OCI-LY3 (cell line): ENCODE data around the gene ANKRD44.

Experiments
- H2AFZ ChIP-seq: fragments of 200-600, 300-600 bp; shearing (Covaris generic); 2 replicates; pipeline ENCODE4 v1.6.0; 2014; ENCODE audit warnings: antibody characterized with exemption, low read depth, low read length
- H3K27ac ChIP-seq: fragments of 200-600, 300-600 bp; sonication (generic); 2 replicates; pipeline ENCODE4 v1.5.1; 2014; ENCODE audit warnings: mild to moderate bottlenecking, low read length, moderate library complexity, mixed read lengths
- H3K27me3 ChIP-seq: fragments of 200-600, 300-600 bp; sonication (generic); 2 replicates; pipeline ENCODE4 v1.6.1; 2014; ENCODE audit warnings: low read depth, low read length, mixed read lengths
- H3K36me3 ChIP-seq: fragments of 200-600, 300-600 bp; sonication (generic); replicated peaks from 2 replicates; pipeline ENCODE3; 2014; ENCODE audit warnings: low read depth, low read length, mixed read lengths
- H3K4me1 ChIP-seq: fragments of 300-600, 200-600 bp; sonication (generic); 2 replicates; pipeline ENCODE4 v1.6.1; 2014; ENCODE audit warnings: low read length, mixed read lengths
- H3K4me2 ChIP-seq: fragments of 200-600, 300-600 bp; sonication (generic); 2 replicates; pipeline ENCODE4 v1.6.1; 2014; ENCODE audit warnings: low read length, mixed read lengths
- H3K4me3 ChIP-seq: fragments of 300-600, 200-600 bp; sonication (generic); 2 replicates; pipeline ENCODE4 v1.5.1; 2014; ENCODE audit warnings: antibody characterized with exemption, mild to moderate bottlenecking, low read length, moderate library complexity
- H3K79me2 ChIP-seq: fragments of 300-600, 200-600 bp; shearing (Covaris generic); 2 replicates; pipeline ENCODE4 v1.6.1; 2014; ENCODE audit warnings: mild to moderate bottlenecking, low read length, mixed read lengths
- H3K9ac ChIP-seq: fragments of 300-600, 200-600 bp; shearing (Covaris generic); 2 replicates; pipeline ENCODE4 v1.6.0; 2014; ENCODE audit warnings: mild to moderate bottlenecking, low read length, moderate library complexity
- H3K9me3 ChIP-seq: fragments of 200-600, 300-600 bp; shearing (Covaris generic); 2 replicates; pipeline ENCODE4 v1.6.1; 2014; ENCODE audit warnings: low read length, mixed read lengths; ENCODE audit not compliant: insufficient read depth
- H4K20me1 ChIP-seq: fragments of 200-600, 300-600 bp; sonication (generic); 2 replicates; pipeline ENCODE4 v1.6.1; 2016; ENCODE audit warnings: low read length, mixed read lengths; ENCODE audit not compliant: insufficient read depth
- EZH2phosphoT487 ChIP-seq: fragments of 200-600 bp; shearing (Covaris generic); IDR thresholded peaks from 2 replicates; pipeline ENCODE4 v1.6.1; 2018; ENCODE audit warnings: antibody characterized with exemption, mixed run types, low read depth
- TF ChIP-seq, protein P1 (sequence below): fragments of 200-600, 300-600 bp; sonication (generic); IDR thresholded peaks from 2 replicates; pipeline ENCODE4 v1.5.1; 2014; ENCODE audit warnings: antibody characterized with exemption, low read length, low read depth

ANKRD44 gene

DNA sequence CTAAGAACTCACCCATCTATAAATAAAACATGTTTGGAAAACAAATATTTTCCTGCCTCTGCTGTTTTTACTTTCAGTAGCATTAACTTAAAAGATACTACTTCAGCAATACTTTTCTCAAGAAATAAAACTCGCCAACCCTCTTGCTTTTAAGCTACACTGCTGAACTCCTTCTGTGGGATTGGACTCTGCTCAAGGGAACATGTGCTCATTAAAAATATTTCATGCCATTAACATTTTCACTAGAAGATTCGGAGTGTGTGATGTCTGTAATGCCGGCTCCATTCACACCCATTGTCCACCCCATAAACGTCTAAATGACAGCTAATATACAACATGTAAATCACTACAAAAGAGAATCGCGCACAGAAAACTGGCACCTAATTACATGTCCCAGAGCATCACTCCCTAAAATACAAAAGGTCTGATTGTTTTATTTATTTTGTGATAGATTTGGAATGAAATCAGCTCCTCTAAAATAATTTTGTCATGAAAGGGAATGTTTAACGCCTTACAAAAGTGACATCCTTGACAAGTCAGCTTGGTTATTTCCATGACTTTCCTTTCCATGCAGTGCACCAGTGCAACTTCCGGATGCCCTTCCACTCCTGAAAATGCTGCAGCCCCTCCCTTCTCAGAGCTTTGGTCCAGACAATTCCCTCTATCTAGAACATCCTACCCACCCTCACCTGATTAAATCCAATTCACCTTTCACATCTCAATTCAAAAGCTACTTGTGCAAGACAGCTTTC is 73.1 kb downstream of the ANKRD44 start:
- Histone ChIP-seq H3K79me2 (peaks cover 21% of the 10 kb centered on the region), H3K36me3 (no peaks in the 10 kb centered on the region), H3K9me3 (no peaks in the 10 kb centered on the region), H4K20me1 (no peaks in the 10 kb centered on the region), H3K4me1 (peaks cover 37% of the 10 kb centered on the region), H3K4me2 (no peak overlapping the region), H3K27me3 (no peaks in the 10 kb centered on the region), H3K9ac (no peak overlapping the region), H3K27ac (no peak overlapping the region), H3K4me3 (no peak overlapping the region), H2AFZ (no peak overlapping the region)
- TF ChIP-seq, protein P1, sequence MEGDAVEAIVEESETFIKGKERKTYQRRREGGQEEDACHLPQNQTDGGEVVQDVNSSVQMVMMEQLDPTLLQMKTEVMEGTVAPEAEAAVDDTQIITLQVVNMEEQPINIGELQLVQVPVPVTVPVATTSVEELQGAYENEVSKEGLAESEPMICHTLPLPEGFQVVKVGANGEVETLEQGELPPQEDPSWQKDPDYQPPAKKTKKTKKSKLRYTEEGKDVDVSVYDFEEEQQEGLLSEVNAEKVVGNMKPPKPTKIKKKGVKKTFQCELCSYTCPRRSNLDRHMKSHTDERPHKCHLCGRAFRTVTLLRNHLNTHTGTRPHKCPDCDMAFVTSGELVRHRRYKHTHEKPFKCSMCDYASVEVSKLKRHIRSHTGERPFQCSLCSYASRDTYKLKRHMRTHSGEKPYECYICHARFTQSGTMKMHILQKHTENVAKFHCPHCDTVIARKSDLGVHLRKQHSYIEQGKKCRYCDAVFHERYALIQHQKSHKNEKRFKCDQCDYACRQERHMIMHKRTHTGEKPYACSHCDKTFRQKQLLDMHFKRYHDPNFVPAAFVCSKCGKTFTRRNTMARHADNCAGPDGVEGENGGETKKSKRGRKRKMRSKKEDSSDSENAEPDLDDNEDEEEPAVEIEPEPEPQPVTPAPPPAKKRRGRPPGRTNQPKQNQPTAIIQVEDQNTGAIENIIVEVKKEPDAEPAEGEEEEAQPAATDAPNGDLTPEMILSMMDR: no peak
- TF ChIP-seq EZH2phosphoT487: no peak

DNA sequence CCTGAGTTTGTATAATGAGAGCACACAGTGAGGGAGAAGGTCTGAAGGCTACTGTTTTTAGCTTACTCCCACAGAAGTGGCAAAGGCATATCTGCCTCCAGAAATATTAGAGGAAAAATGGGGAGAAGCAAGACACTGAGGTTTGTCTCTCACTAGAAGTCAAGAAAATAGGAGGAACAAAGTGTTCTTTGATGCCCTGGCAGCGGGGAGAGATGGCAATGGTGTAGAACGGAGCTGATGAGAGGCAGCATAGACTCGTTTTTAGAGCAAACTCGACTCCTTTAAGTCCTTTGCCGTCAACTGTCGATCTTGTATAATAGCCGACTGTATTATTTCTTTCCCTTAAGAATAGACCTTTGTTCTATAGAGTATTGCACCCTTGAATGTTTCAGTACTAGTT is 73.8 kb downstream of the ANKRD44 start:
- no peak overlapping the region for H2AFZ ChIP-seq
- H3K9me3 ChIP-seq: no peaks in the 10 kb centered on the region
- peaks cover 20% of the 10 kb centered on the region for H3K79me2 ChIP-seq
- H4K20me1 ChIP-seq: no peaks in the 10 kb centered on the region
- H3K4me1 ChIP-seq: peaks cover 32% of the 10 kb centered on the region
- no peak overlapping the region for H3K4me2 ChIP-seq
- no peak overlapping the region for H3K9ac ChIP-seq
- no peak overlapping the region for H3K4me3 ChIP-seq
- H3K27ac ChIP-seq: no peak overlapping the region
- TF ChIP-seq, protein P1: no peak
- TF ChIP-seq EZH2phosphoT487: no peak
- H3K36me3 ChIP-seq: no peaks in the 10 kb centered on the region
- H3K27me3 ChIP-seq: no peaks in the 10 kb centered on the region

DNA sequence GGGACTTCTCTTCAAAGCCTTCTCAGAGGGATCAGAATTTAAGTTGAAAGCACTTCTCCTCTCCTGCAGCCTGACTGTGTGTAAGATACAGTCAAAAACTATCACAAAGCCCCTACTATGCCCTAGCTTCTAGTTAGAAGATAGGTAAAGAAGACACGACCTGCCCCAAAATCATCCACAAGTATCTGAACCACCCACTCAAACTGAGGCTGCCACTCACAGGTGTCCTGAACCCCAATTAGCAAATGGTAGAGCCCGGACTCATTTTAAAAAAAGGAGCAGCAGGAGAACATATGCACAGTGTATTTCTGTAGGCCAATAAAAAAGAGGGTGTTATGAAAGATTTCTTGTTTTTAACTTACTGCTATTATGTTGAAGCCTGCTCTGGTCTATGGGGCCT is 74.4 kb downstream of the ANKRD44 start:
- Histone ChIP-seq H3K36me3 (no peaks in the 10 kb centered on the region), H4K20me1 (no peaks in the 10 kb centered on the region), H3K4me3 (no peak overlapping the region), H3K4me1 (peaks cover 27% of the 10 kb centered on the region), H3K9ac (no peak overlapping the region), H3K27ac (no peak overlapping the region), H3K27me3 (no peaks in the 10 kb centered on the region), H3K4me2 (no peak overlapping the region), H2AFZ (no peak overlapping the region), H3K9me3 (no peaks in the 10 kb centered on the region), H3K79me2 (peaks cover 20% of the 10 kb centered on the region)
- TF ChIP-seq, protein P1: no peak
- no peak for TF ChIP-seq EZH2phosphoT487

DNA sequence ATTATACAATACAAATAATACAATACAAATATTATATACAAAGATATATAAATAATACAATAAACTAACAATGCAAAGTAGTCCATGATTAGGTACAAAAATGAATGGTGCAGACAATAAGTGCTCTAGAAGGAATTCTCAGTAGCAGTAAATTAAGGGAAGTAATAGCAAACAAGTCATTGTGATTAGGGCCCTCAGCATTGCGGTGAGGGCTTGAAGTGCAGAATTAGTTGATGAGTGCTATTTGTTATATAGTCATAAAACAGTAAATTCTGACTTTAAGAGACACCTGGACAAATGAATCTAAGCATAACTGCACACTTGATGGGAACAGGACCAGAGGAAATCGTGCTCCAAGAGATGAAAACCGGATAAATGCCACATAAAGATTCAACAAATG is 74.9 kb downstream of the ANKRD44 start:
- no peak overlapping the region for H3K27ac ChIP-seq
- peaks cover 16% of the 10 kb centered on the region for H3K79me2 ChIP-seq
- peaks cover 23% of the 10 kb centered on the region for H3K4me1 ChIP-seq

More for the DNA sequence above, 74.9 kb downstream of the ANKRD44 start:
- no peaks in the 10 kb centered on the region for H3K9me3 ChIP-seq
- H3K36me3 ChIP-seq: no peaks in the 10 kb centered on the region
- H3K27me3 ChIP-seq: no peaks in the 10 kb centered on the region
- H3K9ac ChIP-seq: no peak overlapping the region
- H4K20me1 ChIP-seq: no peaks in the 10 kb centered on the region
- H2AFZ ChIP-seq: no peak overlapping the region
- H3K4me3 ChIP-seq: no peak overlapping the region
- no peak overlapping the region for H3K4me2 ChIP-seq
- TF ChIP-seq EZH2phosphoT487: no peak
- TF ChIP-seq, protein P1: no peak
